Measurements from ENCODE around the gene GNG13.

GNG13 gene

DNA sequence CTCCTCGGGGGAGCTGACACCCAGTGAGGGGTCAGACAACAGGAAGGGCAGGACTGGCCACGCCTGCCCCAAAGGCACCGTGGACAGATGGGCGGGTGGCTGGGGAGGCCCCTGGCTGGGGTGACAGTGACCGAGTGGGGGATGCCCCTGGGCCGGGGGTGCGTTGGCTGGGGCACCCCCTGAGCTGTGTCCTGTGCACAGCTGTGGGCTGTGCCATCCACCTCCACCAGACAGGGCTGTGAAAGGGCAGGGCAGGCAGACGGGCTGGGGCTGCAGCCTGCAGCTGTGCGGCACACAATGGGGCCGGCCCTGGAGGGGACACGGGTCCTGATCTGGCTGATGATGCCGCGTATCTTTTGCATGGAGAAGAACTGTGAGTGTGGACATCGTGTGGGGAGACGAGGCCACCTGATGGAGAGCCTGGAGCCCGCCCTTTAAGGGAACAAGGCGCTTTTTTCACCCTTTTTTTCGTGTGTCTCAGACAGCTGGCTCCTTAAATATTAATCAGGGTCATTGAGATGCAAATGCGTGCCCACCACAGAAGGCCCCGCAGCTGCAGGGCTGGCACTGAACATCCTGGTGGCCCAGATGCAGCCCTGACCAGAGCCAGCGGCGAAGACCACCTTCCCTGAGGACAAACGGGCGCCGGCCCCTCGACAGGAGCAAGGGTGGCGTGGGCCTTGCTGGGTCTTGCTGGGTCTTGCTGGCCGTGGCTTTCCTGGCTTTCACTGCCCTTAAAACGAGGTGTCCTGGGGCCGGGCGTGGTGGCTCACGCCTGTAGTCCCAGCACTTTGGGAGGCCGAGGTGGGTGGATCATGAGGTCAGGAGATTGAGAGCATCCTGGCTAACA, 42.4 kb upstream of the GNG13 start:
- TF ChIP-seq, protein P1, sequence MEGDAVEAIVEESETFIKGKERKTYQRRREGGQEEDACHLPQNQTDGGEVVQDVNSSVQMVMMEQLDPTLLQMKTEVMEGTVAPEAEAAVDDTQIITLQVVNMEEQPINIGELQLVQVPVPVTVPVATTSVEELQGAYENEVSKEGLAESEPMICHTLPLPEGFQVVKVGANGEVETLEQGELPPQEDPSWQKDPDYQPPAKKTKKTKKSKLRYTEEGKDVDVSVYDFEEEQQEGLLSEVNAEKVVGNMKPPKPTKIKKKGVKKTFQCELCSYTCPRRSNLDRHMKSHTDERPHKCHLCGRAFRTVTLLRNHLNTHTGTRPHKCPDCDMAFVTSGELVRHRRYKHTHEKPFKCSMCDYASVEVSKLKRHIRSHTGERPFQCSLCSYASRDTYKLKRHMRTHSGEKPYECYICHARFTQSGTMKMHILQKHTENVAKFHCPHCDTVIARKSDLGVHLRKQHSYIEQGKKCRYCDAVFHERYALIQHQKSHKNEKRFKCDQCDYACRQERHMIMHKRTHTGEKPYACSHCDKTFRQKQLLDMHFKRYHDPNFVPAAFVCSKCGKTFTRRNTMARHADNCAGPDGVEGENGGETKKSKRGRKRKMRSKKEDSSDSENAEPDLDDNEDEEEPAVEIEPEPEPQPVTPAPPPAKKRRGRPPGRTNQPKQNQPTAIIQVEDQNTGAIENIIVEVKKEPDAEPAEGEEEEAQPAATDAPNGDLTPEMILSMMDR (IDR thresholded peaks at IDR 0.05): no peak

DNA sequence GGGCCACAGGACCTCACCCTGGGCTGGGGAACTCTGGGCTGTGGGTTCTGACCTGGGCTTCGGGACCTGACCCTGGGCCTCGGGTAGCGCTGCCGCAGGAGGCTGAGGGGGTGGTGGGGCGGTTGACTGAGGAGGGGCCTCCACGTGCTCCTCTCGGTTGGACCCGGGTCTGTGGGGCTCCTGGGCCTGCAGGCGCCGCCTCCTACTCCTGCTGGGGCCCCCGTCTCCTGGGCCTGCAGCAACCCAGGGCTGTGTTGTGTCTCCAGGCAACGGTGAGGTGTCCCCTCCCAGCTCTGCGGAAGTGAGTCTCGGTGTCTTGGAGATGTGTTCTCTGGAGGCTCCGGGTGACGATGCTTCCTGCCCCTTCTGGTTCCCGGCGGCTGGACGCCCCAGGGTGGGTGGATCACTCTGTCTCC, 41.5 kb upstream of the GNG13 start:
- TF ChIP-seq, protein P1 (IDR thresholded peaks at IDR 0.05): no peak

DNA sequence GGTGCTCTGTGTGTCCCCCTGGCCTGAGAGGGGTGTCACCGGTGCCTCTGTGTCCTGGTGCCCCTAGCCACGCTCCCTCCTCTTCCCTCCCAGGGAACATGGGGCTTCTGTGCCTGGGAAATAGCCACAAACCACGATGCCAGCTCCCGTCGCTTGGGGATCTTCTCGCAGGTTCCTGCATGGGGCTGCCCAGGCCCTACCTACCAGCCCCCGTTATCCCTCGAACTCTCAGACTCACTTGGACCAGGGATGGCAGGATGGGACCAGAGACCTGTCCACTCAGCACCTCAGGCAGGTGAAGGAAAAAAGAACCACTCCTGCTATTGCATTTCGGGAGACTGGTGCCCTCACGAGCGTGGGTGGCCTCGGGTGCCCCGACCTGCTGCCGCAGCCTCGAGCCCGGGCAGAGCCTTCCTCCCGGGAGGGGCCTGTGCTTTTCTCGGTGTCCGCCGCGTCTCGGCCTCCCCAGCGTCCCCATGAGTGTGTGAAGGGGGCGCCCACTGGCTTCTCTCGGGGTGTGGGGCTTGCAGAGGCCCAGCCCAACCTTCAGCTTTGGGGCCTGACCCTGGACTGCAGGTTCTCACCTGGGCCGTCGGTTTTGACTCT, 41.0 kb upstream of the GNG13 start:
- TF ChIP-seq, protein P1 (IDR thresholded peaks at IDR 0.05): no peak

DNA sequence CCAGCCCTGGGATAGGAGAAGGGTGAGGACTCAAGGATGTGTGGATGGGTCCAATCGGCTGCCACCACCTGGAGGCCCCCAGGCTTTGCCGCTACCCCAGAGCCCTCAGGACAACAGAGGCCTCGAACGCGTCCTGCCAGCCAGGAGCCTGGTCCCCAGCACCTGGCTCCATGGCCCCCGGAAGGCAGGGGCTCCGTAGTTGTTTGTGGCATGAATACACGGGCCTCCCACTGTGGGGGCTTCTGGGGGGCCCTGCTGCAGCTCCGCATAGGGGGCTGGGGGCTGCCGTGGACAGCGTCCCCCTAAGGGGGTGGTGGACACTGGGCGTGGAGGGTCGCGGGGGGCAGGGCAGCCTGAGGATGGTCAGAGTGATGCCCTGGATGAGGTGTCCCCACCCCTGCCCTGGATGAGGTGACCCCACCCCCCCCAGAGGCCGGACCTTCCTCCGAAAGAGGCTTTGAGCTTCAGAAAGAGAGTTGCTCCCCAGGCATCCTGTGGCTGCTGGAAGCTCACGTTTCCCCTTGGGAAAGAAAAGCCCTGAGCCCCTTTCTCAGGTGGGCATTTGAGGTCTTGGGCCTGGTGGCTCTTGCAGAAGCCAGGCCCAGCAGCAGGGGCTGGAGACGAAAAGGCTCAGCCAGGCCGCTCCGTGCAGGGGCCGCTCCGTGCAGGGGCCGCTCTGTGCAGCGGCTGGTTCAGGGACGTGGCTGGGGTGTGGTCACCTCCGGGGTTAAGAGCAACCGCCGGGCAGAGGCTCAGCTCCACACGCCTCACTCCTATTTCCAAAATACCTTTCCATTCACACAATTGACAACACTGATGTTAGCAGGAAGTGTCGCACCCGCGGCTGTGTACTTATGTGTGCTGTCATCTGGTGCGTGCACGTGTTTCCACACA, 40.3 kb upstream of the GNG13 start:
- TF ChIP-seq, protein P1 (IDR thresholded peaks at IDR 0.05): no peak

DNA sequence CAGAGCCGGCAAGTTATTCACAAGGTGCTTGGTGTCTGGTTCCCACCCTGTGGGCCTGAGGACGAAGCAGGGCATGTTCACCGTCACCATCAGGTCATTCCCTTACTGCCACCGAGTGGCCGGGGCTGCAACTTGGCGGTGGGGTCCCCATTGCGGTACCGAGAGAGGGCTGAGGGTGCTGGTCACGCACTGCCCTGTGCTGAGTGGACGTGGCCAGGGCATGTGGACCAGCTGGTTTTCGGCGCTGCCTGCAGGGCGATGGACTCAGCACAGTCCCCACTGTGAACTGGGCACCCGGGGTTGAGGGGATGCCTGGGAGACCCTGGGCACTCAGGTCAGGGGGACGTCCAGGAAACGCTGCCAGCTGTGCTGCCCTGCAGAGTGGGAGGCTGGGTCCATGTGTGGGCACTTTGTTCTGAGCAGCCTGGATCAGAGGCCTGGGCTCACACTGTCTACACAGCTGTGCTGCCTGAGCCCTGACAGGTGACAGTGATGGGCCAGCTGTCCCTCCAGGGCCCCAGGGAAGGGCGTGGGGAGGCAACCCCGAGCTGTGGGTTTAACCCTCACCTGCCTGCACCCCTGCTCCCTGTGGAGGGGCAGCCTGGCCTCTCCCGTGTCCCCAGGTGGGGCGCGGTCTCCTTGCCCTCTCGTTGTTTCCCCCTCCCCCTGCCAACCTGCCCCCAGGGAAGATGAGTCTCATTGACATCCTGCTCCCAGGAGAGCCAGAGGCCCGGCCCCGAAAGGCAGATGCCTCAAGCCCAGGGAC, 39.3 kb upstream of the GNG13 start:
- TF ChIP-seq, protein P1 (IDR thresholded peaks at IDR 0.05): no peak

DNA sequence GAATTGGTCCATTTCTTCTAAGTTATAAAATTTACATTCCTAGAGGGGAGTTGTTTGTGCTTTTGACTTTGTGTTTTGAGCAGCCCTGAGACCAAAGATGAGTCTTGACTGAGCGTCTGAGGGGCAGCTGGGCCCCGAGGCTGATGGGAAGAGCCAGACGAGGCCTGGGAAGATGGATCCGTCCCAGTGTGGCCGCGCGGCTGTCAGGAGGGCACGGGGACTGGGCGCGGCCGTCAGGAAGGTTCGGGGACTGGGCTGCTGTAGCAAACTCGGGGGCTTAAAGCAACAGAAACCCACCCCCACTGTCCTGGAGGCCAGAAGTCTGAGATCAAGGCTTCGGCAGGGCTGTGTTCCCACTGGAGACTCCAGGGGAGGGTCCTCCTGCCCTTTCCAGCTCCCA, 38.2 kb upstream of the GNG13 start:
- TF ChIP-seq, protein P1 (IDR thresholded peaks at IDR 0.05): no peak

DNA sequence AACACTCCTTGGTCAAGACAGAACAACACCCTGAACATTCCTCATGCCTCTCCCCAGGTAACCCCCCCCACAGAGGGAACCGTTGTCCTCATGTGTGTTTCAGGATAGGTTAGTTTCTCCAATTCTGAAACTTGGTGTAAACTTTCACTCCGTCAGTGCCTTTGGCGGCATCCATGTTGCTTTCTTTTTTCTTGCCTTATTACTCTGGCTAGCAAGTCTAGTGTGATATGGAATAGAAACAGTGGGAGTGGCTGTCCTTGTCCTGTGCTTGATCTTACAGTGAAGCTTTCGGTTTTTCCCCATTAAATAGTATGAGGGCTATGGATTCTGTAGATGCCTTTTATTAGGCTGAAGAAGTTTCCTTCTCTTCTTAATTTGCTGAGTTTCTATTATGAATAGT, 35.7 kb upstream of the GNG13 start:
- TF ChIP-seq, protein P1 (IDR thresholded peaks at IDR 0.05): no peak
